GM08714 (cell line): ENCODE results near the gene BABAM1.
A peak's percentile ranks its signal among the peaks of the same experiment; 100 is the strongest.

Source experiments
- H3K4me3 ChIP-seq: fragments of 200-500 bp; sonication (Bioruptor generic); 2 replicates; pipeline ENCODE4 v1.5.1; 2014; ENCODE audit warnings: mild to moderate bottlenecking, low read length, inconsistent platforms
- ZNF274 ChIP-seq: IDR thresholded peaks from 2 replicates; pipeline ENCODE4 v1.6.1; 2012; ENCODE audit warnings: mild to moderate bottlenecking, low read depth, low read length

The BABAM1 gene

GRCh38 chr19:17325881-17326594 lies 58.8 kb downstream of the BABAM1 start:
- no peak for TF ChIP-seq ZNF274
- no peak overlapping the region for H3K4me3 ChIP-seq

- H3K4me3 ChIP-seq: no peak overlapping the region
- no peak for TF ChIP-seq ZNF274
Observed at GRCh38 chr19:17326595-17326966, 59.3 kb downstream of the BABAM1 start.

- H3K4me3 ChIP-seq: no peak overlapping the region
Observed at GRCh38 chr19:17327068-17327653, 59.9 kb downstream of the BABAM1 start.

GRCh38 chr19:17327654-17328516 lies 60.6 kb downstream of the BABAM1 start:
- H3K4me3 ChIP-seq: peak overlapping the region; percentile 18; the same call in 1 of the 2 replicates
- TF ChIP-seq ZNF274: no peak

More at GRCh38 chr19:17327068-17327653, 59.9 kb downstream of the BABAM1 start:
- TF ChIP-seq ZNF274: no peak
